CD4-positive, alpha-beta T cell treated with Interleukin-10 for 1 hour (primary cell): ENCODE data around the gene PRMT2.
"Not testable (repeated sequence)": the region's sequence is repeated elsewhere in the genome, so short reads cannot be mapped to it uniquely, and the experiment has no call there.

Source experiments
- DNase-seq: peaks from one replicate; pipeline ENCODE4 v3.0.0-alpha.2; 2020

The PRMT2 gene

GRCh38 chr21:46675595-46676280 is 40.3 kb downstream of the PRMT2 start:
- no peak for DNase-seq

GRCh38 chr21:46676542-46676941 is 41.1 kb downstream of the PRMT2 start:
- not testable (repeated sequence) for DNase-seq

GRCh38 chr21:46681593-46681992 is 46.1 kb downstream of the PRMT2 start:
- DNase-seq, result not testable (repeated sequence)

- DNase-seq, result not testable (repeated sequence)
Observed at GRCh38 chr21:46698652-46699051, 63.2 kb downstream of the PRMT2 start.

- DNase-seq, result not testable (repeated sequence)
Observed at GRCh38 chr21:46699104-46699503, 63.6 kb downstream of the PRMT2 start.
